Measurements from ENCODE around the gene ATAD3B.
"Not testable (repeated sequence)": the region's sequence is repeated elsewhere in the genome, so short reads cannot be mapped to it uniquely, and the experiment has no call there.

Gene ATAD3B

GRCh38 chr1:1522536-1522935 is 51.0 kb downstream of the ATAD3B start:
- not testable (repeated sequence) for DNase-seq; H4K91ac ChIP-seq (ENCODE audit: low read length); H2BK5ac ChIP-seq (ENCODE audit: low read depth, low read length, poor library complexity, severe bottlenecking); H3K4me1 ChIP-seq (ENCODE audit: control insufficient read depth, insufficient read depth, low read depth, low read length); H2AK5ac ChIP-seq (ENCODE audit: low read length, severe bottlenecking); H2AFZ ChIP-seq (ENCODE audit: low read depth, low read length); H3K27me3 ChIP-seq (ENCODE audit: control insufficient read depth in 1 of 2, insufficient read depth in 1 of 2, low read length in 2 of 2); H4K8ac ChIP-seq (ENCODE audit: low read length); H3K27ac ChIP-seq (ENCODE audit: low read length, poor library complexity, severe bottlenecking); H3K23ac ChIP-seq (ENCODE audit: low read length in 2 of 2); H3K9me3 ChIP-seq (ENCODE audit: control insufficient read depth, low read length); H2BK12ac ChIP-seq (ENCODE audit: low read length in 2 of 2); H3K18ac ChIP-seq (ENCODE audit: low read depth in 1 of 2, low read length in 2 of 2); H3K14ac ChIP-seq (ENCODE audit: low read length in 2 of 2); H3K9ac ChIP-seq (ENCODE audit: low read length); H2BK120ac ChIP-seq (ENCODE audit: low read depth, low read length); H2BK15ac ChIP-seq (ENCODE audit: low read depth, poor library complexity, severe bottlenecking); H3K4ac ChIP-seq (ENCODE audit: low read depth in 1 of 2, low read length in 2 of 2); H3K4me3 ChIP-seq (ENCODE audit: insufficient read depth in 1 of 2, low read depth in 1 of 2, low read length in 2 of 2); H3K4me2 ChIP-seq (ENCODE audit: low read length, poor library complexity, severe bottlenecking)
- Histone ChIP-seq H3K79me1 (replicated peaks; ENCODE audit: low read length, poor library complexity, severe bottlenecking) (peaks cover 27% of the 10 kb centered on the region), H3K36me3 (ENCODE audit: control insufficient read depth in 1 of 2, insufficient read depth in 2 of 2, low read depth in 1 of 2, low read length in 2 of 2) (peaks cover 36 to 88% of the 10 kb centered on the region in 2 experiments)
- WGBS: 99% methylated on average over 30 of the region's 30 CpGs

GRCh38 chr1:1523226-1523625 is 51.7 kb downstream of the ATAD3B start:
- H3K9ac ChIP-seq (ENCODE audit: low read length); H3K4me1 ChIP-seq (ENCODE audit: control insufficient read depth, insufficient read depth, low read depth, low read length); H3K23ac ChIP-seq (ENCODE audit: low read length in 2 of 2); H2AFZ ChIP-seq (ENCODE audit: low read depth, low read length); H3K4me2 ChIP-seq (ENCODE audit: low read length, poor library complexity, severe bottlenecking); H2AK5ac ChIP-seq (ENCODE audit: low read length, severe bottlenecking); H2BK120ac ChIP-seq (ENCODE audit: low read depth, low read length); H4K91ac ChIP-seq (ENCODE audit: low read length); H4K8ac ChIP-seq (ENCODE audit: low read length); H2BK15ac ChIP-seq (ENCODE audit: low read depth, poor library complexity, severe bottlenecking); H2BK5ac ChIP-seq (ENCODE audit: low read depth, low read length, poor library complexity, severe bottlenecking); H3K14ac ChIP-seq (ENCODE audit: low read length in 2 of 2); H3K27me3 ChIP-seq (ENCODE audit: control insufficient read depth in 1 of 2, insufficient read depth in 1 of 2, low read length in 2 of 2); H3K27ac ChIP-seq (ENCODE audit: low read length, poor library complexity, severe bottlenecking); H3K4me3 ChIP-seq (ENCODE audit: insufficient read depth in 1 of 2, low read depth in 1 of 2, low read length in 2 of 2); DNase-seq; H3K4ac ChIP-seq (ENCODE audit: low read depth in 1 of 2, low read length in 2 of 2); H3K18ac ChIP-seq (ENCODE audit: low read depth in 1 of 2, low read length in 2 of 2); H3K9me3 ChIP-seq (ENCODE audit: control insufficient read depth, low read length); H2BK12ac ChIP-seq (ENCODE audit: low read length in 2 of 2): not testable (repeated sequence)
- 96% methylated on average over 27 of the region's 31 CpGs for WGBS
- Histone ChIP-seq H3K36me3 (ENCODE audit: control insufficient read depth in 1 of 2, insufficient read depth in 2 of 2, low read depth in 1 of 2, low read length in 2 of 2) (peaks cover 34 to 87% of the 10 kb centered on the region in 2 experiments), H3K79me1 (replicated peaks; ENCODE audit: low read length, poor library complexity, severe bottlenecking) (peaks cover 24% of the 10 kb centered on the region)

DNA sequence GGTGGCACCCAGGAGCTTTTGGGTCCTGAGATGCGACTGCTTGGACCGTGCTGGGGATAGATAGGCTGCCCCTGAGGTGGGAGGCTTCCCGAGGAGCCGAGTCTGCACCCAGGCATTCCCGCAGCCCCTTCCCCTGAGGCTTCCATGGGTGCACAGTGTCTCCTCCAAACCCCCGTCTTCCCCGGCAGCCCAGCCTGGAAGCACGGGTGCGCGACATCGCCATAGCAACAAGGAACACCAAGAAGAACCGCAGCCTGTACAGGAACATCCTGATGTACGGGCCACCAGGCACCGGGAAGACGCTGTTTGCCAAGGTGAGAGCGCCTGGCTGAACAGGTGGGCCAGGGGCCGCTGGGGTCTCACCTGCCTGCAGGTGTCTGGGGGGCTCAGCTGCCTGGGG is 52.1 kb downstream of the ATAD3B start:
- not testable (repeated sequence) for H3K27me3 ChIP-seq (ENCODE audit: control insufficient read depth in 1 of 2, insufficient read depth in 1 of 2, low read length in 2 of 2); H3K14ac ChIP-seq (ENCODE audit: low read length in 2 of 2); H3K4ac ChIP-seq (ENCODE audit: low read depth in 1 of 2, low read length in 2 of 2); H3K4me3 ChIP-seq (ENCODE audit: insufficient read depth in 1 of 2, low read depth in 1 of 2, low read length in 2 of 2); H2AK5ac ChIP-seq (ENCODE audit: low read length, severe bottlenecking); H3K9me3 ChIP-seq (ENCODE audit: control insufficient read depth, low read length); H2AFZ ChIP-seq (ENCODE audit: low read depth, low read length); H2BK120ac ChIP-seq (ENCODE audit: low read depth, low read length); H4K91ac ChIP-seq (ENCODE audit: low read length); H2BK15ac ChIP-seq (ENCODE audit: low read depth, poor library complexity, severe bottlenecking); H3K18ac ChIP-seq (ENCODE audit: low read depth in 1 of 2, low read length in 2 of 2); H3K9ac ChIP-seq (ENCODE audit: low read length); H3K27ac ChIP-seq (ENCODE audit: low read length, poor library complexity, severe bottlenecking); H3K4me1 ChIP-seq (ENCODE audit: control insufficient read depth, insufficient read depth, low read depth, low read length); H3K23ac ChIP-seq (ENCODE audit: low read length in 2 of 2); H4K8ac ChIP-seq (ENCODE audit: low read length); H2BK5ac ChIP-seq (ENCODE audit: low read depth, low read length, poor library complexity, severe bottlenecking); H2BK12ac ChIP-seq (ENCODE audit: low read length in 2 of 2); DNase-seq; H3K4me2 ChIP-seq (ENCODE audit: low read length, poor library complexity, severe bottlenecking)
- WGBS: 97% methylated on average over 14 of the region's 17 CpGs
- Histone ChIP-seq H3K36me3 (ENCODE audit: control insufficient read depth in 1 of 2, insufficient read depth in 2 of 2, low read depth in 1 of 2, low read length in 2 of 2) (peaks cover 37 to 87% of the 10 kb centered on the region in 2 experiments), H3K79me1 (replicated peaks; ENCODE audit: low read length, poor library complexity, severe bottlenecking) (peaks cover 21% of the 10 kb centered on the region)

DNA sequence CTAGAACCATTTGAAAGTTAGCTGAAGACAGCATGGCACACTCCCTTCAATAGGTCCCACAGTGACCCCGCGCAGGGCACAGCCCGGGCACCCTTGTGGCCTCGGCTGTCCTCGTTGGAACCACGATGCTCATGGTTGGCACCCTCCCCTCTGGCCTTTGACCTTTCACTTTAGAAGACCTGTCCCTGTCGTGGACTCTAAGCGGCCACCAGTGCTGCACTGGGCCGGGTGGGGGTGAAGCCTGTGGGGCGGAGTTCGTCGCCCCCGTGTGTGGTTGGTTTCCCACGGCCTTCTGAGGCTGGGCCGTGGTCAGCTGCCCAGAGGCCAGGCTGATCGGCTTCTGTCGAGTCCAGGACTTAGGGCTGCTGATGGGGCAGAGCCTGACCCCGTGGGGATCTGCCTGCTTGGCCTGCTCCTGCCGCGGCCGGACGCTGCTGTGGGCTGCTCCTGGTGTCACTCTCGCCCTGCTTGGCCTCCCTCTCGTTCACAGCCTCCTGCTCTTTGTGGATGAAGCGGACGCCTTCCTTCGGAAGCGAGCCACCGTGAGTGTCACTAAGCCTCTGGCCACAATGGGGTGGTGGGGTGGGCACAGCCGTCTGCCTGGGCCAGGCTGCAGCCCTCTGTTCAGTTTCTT is 53.3 kb downstream of the ATAD3B start:
- H2AK5ac ChIP-seq (ENCODE audit: low read length, severe bottlenecking); H3K4ac ChIP-seq (ENCODE audit: low read depth in 1 of 2, low read length in 2 of 2); H4K8ac ChIP-seq (ENCODE audit: low read length); H2AFZ ChIP-seq (ENCODE audit: low read depth, low read length); H3K27me3 ChIP-seq (ENCODE audit: control insufficient read depth in 1 of 2, insufficient read depth in 1 of 2, low read length in 2 of 2); H2BK120ac ChIP-seq (ENCODE audit: low read depth, low read length); H2BK15ac ChIP-seq (ENCODE audit: low read depth, poor library complexity, severe bottlenecking); H3K4me3 ChIP-seq (ENCODE audit: insufficient read depth in 1 of 2, low read depth in 1 of 2, low read length in 2 of 2); H3K9me3 ChIP-seq (ENCODE audit: control insufficient read depth, low read length); H3K4me2 ChIP-seq (ENCODE audit: low read length, poor library complexity, severe bottlenecking); H3K14ac ChIP-seq (ENCODE audit: low read length in 2 of 2); H4K91ac ChIP-seq (ENCODE audit: low read length); H3K18ac ChIP-seq (ENCODE audit: low read depth in 1 of 2, low read length in 2 of 2); H3K23ac ChIP-seq (ENCODE audit: low read length in 2 of 2); DNase-seq; H2BK5ac ChIP-seq (ENCODE audit: low read depth, low read length, poor library complexity, severe bottlenecking); H2BK12ac ChIP-seq (ENCODE audit: low read length in 2 of 2); H3K9ac ChIP-seq (ENCODE audit: low read length); H3K4me1 ChIP-seq (ENCODE audit: control insufficient read depth, insufficient read depth, low read depth, low read length); H3K27ac ChIP-seq (ENCODE audit: low read length, poor library complexity, severe bottlenecking): not testable (repeated sequence)
- peaks cover 44 to 92% of the 10 kb centered on the region in 2 experiments for H3K36me3 ChIP-seq (ENCODE audit: control insufficient read depth in 1 of 2, insufficient read depth in 2 of 2, low read depth in 1 of 2, low read length in 2 of 2)
- WGBS: 97% methylated on average over 30 of the region's 30 CpGs
- peaks cover 30% of the 10 kb centered on the region for H3K79me1 ChIP-seq (replicated peaks; ENCODE audit: low read length, poor library complexity, severe bottlenecking)
